NCI-H1436 (cell line): ENCODE data around the gene PPP1R15B.
"Not testable (repeated sequence)": the region's sequence is repeated elsewhere in the genome, so short reads cannot be mapped to it uniquely, and the experiment has no call there.

Source experiments
- DNase-seq: peaks from one replicate; lab custom pipeline; 2025; lab: John Stamatoyannopoulos, UW

The PPP1R15B gene

DNA sequence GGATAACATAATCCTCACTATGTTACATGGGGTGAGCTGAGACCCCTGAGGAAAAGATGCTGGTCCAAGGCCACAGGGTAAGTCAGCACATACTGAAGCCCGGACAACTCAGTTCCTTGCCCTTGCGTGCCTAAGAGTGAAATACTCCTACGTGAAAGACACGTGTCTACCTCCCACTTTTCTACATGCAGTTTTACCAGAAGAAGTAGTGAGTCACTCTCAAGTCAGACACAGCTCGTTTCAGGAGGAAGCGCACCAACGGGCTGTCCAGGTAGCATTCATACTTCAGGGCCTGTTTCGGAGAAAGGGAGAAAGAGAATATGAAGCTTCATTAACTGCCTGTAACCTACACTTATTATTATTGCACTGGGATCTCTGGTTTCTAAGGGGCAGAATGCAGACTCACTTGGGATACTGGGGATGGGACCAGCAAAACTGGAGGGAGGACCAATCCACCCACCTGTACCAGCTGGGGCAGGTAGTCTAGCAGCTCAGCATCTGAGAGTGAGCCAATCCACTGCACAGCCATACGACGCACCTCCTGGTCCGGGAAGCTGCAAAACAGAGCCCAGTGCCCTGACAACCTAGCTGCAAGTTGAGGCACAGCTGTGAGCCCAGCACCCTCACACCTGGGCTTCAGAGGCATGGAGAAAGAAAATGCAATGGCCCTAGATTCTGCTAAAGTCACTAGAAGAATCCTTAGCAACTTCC is 32.4 kb upstream of the PPP1R15B start:
- DNase-seq, result no peak

DNA sequence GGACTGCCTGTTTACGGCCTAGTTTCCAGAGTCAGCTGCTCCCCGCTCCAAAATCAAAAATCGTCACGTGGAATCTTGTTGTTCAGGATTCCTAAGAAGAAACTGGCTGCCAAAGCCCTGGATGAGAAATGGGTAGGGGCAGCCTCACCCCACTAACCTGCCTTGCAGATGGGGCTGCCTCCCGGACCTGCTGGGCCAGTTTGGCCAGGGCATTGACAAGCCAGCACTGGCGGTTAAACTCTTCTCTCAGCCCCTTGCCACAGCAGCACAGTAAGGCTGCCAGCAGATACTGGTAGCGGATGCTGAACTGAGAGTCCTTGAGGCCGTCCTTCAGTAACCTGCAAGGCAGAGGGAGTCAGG is 31.6 kb upstream of the PPP1R15B start:
- DNase-seq, result no peak

DNA sequence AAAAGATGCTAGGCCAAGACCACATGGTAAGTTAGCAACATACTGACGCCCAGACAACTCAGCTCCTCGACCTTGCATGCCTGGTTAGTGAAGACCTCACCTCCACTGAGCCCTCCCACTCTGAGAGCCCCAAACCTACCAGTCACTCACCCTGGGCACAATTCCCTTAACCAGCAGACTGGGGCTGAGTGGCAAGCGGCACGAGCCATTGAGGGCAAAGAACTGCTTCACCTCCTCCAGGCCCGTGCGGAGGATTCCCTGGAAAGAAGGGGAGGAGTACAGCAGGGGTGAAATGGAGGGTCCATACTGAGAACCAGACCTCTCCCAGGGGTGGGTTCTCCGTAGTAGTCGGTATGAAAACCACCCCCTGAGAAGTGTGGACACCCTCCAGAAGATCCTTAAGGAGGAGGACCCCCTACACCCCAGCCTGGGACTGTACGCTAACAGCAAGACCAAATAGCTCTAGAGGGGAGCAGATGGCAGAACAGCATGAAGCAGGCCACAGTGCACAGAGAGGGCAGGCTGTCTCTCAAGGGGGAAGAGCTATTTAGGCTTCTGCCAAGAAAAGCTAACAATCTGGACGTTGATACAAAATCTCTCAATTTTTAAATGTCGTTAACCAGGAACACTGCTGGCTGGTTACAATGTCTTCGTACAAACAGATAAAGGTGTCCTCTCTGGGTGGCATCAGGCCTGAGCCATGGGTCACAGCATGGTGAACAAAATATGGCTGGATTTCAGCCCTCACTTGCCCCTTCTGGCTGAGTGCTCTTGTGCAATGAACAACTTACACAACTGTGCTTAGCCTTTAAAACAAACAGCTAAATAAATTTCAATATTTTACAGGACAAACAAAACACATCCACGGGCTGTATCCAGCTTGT is 31.0 kb upstream of the PPP1R15B start:
- DNase-seq, result no peak

DNA sequence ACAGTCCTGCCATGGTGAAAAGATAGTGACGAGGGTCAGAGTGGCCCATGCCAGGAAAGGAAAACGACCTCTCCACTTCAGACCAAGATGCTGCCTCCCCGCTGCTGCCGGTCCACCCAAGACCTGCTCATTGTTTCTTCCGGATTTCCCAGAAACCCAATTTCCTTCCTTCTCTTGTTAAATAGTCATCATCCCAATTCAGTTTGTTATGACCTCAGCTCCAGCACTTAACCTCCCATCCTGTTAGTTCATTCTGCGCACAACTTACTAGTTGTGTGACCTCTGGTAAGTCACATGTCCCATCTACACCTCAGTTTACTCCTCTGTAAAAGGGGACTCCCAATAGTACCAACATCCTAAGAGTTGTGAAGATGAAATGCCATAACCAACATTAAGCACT is 29.9 kb upstream of the PPP1R15B start:
- no peak for DNase-seq

DNA sequence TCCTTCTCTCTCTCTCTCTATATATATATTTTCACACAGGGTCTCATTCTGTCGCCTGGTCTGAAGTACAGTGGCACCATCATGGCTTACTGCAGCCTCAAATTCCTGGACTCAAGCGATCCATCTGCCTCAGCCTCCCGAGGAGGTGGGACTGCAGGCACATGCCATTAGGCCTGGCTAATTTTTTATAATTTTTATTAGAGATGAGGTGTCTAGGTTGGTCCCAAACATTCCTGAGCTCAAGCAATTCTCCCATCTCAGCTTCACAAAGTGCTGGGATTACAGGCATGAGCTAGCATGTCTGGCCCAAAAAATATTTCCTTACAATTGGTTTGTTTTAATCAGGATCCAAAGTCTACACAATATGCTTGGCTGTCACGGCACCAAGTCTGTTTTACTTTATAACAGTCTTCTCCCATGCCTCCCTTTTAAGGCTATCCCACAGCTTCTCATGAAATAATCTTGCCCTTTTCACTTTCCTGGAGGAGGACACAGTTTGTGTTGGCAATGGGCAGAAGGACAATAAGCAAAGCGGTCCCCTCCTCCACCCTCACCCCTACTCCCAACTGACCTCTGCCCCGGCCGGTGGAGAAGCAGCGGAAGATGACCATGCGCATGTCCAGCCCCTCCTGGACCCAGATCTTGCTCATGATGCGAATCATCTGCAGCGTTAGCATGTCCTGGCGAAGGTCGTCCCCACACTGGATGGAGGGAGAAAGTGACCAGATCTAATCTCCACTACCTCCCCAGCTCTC is 28.2 kb upstream of the PPP1R15B start:
- DNase-seq, result no peak

DNA sequence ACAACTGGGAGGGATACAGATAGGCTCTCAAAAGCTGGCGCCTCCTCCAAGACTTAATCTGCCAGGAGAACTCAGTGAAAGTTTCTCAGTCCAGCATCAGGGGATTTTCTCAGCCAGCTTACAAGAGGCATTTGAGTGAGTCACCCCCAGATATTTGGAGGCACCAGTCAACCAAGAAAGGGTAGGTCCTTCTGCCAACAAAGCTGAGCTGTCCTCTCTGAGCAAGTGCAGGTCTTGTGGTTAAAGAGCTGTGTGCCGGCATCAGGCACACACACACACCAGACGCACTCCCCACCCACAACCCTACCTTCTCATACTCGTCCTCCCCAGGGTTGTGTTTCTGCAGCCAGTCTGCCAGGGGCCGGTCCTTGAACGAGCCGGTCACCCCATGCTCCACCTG is 27.0 kb upstream of the PPP1R15B start:
- no peak for DNase-seq

DNA sequence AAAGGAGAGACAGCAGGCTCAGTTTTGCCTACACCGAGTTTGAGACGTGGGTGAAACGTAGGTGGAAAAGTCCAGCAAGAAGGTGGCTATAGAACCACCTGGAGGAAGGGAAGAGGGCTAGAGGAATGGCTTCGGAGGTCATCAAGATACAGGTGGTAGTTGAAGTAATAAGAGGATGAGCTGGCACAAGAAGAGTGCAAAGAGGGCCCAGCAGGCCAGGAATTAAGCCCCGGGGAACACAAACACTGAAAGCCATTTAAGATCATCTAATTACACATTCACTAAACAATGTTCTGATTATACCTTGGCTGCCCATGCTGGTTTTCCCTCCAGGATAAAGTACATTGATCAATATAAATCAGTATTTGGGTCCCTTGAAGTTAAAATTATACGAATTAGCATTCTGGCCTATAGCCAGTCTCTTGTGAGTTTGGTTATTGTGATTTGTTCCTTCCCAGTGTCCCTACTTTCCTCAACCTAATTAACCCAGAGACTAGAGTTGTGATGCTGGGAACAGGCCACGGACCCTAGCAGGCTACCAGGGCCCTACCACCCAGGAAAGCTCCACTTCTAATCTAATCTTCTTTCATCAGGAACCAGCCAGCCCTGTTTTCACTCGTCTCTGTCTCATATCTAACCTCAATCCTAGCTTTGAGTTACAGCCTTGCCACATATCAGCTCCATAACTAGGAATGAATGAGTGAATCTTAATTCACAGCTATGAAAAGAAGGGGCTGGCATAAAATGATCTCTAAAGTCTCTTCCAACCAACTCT is 26.4 kb upstream of the PPP1R15B start:
- DNase-seq, result no peak

DNA sequence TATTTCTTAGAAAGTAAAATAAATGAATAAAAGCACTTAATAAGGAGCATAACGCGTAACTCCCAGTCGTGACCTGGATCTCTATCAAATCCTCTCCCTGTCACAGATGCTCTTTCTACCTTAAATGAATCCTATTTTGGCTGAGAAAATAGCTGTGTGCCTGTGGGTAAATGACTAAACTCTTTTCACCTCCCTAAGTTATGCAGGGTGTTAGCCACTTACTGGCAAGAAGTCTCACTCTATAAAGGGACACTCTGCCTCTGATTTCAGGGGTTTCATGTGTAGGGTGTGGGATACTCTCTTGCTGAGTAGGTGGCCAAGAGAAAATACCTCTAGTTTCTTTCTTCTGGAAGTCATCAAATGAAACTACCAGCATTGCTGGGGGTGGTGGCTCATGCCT is 24.3 kb upstream of the PPP1R15B start:
- DNase-seq, result no peak

DNA sequence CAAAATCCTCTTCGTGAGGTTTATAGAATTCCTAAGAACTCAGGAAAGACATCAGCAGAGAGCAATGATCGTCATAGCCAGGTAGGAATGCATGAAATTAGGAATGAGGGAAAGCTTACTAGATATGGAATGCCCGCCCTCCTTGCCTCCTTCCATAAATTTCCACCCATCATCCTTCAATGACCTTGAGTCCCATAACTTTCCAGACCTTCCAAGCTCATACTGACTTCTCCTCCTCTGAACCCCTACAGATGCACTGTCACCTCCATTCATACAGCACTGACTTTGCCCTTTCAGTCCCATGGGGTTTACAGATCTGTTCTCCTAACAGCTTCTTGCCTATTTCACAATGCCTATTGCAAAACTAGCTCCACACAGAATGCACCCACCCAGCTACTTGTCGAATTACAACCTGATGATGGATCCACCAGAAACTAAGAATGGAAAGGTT is 23.8 kb upstream of the PPP1R15B start:
- DNase-seq, result no peak

DNA sequence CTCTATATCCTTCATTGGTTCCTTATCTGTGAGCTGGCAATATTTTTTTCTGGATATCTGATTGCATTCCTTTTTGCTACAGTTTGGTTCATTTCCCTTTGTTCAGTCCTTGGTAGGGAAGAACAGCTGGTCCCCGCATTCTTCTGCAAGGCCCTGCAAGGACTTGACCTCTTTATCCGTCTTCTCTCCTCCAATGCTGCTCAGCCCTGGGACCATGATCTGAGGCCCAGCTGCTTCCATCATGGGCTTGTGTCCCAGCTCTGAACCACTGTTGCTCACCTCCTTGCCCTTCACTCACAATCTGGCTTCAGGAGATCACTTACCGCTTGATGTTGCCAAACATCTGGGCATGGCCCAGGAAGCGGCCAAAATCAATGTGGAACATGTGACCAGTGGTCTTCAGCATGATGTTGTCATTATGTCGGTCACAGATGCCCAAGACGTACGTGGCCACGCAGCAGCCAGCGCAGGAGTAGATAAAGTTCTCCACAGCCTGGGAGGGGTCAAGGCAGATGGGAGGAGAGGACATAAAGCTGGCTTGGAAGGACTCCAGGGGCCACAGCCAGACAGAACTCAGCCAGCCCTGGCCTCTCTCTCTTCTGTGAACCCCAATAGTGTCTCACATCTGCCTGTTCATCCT is 22.6 kb upstream of the PPP1R15B start:
- DNase-seq, result no peak

DNA sequence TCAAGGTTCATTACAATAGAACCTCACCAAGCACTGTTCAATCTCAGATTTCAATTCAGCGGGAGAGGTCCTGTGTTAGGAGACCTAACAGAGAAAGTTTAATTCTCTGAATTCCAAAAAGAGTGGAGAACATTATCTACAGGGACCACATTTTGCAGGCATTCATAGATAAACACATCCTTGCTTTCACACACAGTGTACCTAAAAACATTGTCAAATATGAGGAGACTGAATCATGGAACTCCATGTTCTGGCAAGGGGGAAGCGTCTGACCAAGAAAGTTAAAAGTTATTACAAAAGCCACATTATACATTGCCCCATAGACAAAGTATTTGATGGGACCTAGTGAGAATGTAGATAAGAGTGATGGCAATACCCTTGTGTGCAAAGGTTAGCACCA is 21.1 kb upstream of the PPP1R15B start:
- no peak for DNase-seq

DNA sequence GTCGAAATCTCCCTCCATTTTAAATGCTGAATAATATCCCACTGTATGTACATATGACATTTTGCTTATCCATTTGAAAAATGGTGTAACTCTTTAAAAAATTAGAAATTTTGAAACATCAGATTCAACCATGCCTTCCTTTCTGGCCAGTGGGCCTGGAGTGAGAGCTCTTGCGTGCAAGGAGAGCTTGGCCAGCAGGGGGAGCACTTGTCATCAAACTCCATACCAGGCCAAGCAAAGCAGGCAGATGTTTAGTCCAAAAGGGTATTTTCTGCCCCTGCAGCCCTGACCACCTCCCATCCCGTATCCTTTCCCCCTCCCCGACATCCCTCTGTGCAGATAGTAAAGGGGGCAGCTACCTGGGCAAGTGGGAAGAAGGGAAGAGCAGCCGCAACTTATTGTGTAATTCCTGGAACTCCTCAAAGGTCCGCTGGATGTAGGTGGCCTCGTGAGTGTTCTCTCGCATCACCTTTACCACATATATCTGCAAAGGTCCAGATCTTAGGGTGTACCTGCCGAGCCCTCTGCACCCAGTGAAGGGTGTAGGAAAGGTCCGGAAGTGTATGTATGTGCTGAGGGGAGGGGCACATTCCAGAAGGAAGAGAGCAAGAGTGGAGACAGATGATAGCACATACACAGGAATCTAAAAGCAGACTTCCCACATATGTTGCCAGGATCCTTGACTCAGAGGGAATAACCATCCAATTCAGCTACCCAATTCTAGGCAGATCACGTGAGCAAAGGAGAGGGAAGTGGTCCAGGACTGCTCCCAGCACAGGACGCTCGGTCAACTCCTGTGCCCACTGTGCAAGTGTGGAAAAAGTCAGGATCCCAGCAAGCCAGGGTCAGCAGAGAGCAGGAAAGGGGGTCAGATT is 19.9 kb upstream of the PPP1R15B start:
- peak; percentile 78 for DNase-seq

DNA sequence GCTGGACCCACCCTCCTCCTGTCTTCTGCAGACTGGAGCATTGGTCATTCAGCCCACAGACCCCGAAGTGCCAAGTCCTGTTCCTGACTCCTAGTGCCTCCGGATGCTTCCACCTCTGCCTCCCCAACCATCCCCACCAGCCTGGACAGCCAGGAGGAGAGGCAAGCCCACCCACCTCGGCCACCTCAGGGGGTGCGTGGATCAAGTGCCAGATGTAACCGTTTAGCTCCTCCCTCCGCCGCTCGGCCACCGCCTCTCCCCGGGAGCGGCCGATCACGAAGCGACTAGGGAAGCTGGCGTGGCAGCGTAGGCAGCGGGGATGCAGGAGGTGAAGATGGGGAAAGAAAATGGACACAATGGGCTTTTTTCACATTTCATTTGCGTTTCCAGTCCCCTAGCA is 18.1 kb upstream of the PPP1R15B start:
- no peak for DNase-seq

DNA sequence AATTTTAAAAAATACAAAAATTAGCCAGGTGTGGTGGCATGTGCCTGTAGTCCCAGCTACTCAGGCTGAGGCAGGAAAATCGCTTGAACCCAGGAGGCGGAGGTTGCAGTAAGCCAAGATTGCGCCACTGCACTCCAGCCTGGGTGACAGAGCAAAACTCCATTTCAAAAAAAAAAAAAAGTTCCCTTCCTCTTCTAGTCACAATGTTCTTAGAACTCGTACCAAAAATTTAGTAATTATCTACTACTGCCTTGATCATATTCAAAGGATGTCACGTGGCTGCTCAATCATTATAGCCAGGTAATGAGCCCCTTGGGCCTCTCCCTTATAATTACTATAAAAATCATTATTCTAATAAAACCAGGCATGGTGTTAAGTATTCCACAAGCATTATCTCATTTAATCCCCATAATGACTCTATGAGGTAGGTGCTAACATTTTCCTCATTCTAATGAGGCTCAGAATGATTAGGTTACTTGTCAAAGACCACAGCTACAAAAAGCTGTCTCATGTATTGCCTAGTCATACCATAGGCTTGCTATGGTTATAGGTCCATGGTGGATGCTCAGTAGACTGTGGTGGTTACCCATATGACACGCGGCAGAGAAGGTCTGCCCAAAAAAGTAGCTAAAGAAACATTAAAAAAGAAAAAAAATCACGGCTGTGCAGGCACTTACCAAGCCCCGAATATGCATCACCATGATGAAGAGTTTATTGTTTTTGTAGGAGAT is 15.5 kb upstream of the PPP1R15B start:
- no peak for DNase-seq

DNA sequence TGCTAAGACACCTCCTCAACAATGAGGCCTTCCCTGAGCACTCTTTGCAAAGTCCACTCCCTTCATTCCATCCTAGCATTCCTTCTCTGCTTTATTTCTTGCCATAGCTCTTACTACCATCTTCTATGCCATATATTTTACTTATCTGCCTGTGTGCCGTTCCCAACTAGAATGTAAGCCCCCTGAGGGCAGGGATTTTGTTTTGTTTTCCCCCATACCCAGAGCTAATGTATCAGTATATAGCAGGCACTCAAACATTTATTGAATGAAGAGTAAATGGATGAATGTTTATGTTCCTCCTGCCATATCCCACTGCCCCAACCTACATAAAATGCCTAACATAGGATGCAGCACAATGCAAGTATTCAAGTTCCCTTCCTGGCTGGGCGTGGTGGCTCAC is 14.9 kb upstream of the PPP1R15B start:
- DNase-seq, result no peak

DNA sequence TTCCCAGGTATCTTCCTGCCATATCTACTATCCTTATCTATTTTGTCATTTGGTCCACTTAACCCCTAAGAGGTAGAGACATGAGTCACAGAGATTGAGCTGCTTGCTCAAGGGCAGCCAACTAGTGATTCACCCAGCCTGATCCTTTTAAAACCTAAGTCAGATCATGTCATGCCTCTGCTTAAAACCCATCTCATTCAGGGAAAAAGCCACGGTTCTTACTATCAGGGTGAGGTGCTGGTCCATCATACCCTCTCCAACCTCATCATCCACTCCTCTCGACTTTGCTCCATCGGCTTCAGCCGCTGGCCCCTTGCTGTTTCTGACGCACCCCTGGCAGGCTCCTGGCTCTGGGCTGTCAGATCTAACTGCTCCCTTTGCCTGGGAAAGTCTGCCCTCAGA is 14.4 kb upstream of the PPP1R15B start:
- no peak for DNase-seq

DNA sequence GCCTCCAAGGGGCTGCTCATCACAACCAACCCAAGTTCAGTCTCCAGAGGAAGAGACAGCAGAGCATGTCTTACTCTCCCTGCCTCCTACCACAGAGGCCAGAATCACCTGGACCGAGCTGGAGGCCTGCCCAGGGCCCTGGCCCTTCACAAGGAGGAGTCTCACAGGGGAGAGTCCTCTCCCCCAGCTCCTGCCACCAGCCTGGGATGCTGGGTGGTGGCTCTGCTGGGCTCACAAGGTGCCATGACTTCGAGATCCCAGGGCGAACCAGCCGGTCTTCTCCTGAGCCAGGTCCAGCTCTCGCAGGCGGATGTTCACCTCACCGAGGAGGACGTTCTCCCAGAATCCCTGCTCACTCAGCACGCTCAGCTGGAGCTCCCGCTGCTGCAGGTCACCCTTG is 13.0 kb upstream of the PPP1R15B start:
- no peak for DNase-seq

DNA sequence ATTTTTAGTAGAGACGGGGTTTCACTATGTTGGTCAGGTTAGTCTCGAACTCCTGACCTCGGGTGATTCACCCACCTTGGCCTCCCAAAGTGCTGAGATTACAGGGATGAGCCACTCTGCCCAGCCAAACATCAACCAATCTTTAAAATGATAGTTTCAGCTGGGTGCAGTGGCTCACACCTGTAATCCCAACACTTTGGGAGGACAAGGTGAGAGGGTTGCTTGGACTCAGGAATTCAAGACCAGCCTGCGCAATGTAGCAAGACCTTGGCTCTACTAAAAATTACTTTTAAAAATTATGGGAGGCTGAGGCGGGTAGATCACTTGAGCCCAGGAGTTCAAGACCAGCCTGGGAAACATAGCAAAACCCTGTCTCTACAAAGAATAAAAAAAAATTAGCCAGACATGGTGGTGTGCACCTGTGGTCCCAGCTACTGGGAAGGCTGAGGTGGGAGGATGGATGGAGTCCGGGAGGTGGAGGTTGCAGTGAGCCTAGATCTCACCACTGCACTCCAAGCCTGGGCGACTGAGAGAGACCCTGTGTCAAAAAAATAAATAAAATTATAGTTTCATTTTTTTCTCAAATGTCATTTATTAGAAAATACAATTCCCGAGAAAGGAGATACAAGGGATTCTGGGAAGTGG is 10.6 kb upstream of the PPP1R15B start:
- DNase-seq, result not testable (repeated sequence)

DNA sequence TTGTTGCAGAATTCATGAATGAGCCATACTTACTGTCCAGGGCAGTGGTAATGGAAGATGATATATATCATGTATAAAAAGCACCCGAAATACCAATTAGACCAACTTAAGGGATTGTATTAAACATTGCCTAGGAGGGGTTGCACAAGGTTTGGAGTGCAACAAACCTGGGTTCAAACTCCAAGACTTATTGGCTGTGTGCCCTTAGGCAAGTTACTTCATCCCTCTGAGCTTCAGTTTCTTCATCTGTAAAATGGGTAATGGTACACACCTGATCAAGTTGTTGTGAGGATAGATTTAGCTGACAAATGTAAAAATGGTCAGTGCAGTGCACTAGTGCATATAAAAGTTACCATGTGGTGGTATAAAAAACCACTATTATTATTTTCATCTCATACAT is 9.8 kb upstream of the PPP1R15B start:
- no peak for DNase-seq
